ENCODE measurements around the gene ADCY10. TPM values are rescaled to one million over a fixed set of nuclear protein-coding genes. Genes with fewer than 3 reads are reported as not detected.
A peak's percentile ranks its signal among the peaks of the same experiment; 100 is the strongest.
"Not testable (repeated sequence)": the region's sequence is repeated elsewhere in the genome, so short reads cannot be mapped to it uniquely, and the experiment has no call there.

Gene ADCY10
- total and polyA plus RNA-seq, 3 experiments from 2014 or later, result 0.09 TPM; not detected in 2

GRCh38 chr1:167819849-167820683 lies 93.9 kb downstream of the ADCY10 start:
- peaks cover 7 to 14% (median 10%) of the 10 kb centered on the region in 3 donors for H3K4me1 Mint-ChIP-seq
- no peak for DNase-seq
- no peaks in the 10 kb centered on the region for H3K36me3 ChIP-seq (ENCODE audit: insufficient read depth, low read length)
- H3K4me3 ChIP-seq (ENCODE audit: low read length), result no peak overlapping the region
- peak overlapping the region; percentile 40 for H3K27ac ChIP-seq (ENCODE audit: low read depth, low read length)
- peak overlapping the region in 5 of 7 donors; percentile 36 to 80 (median 47) for H3K4me3 Mint-ChIP-seq
- H3K27me3 Mint-ChIP-seq, result peaks cover 4 to 12% of the 10 kb centered on the region in 2 donors
- POLR2A ChIA-PET, result no interaction called here
- CTCF ChIA-PET, result no interaction called here
- no peaks in the 10 kb centered on the region for H3K27me3 ChIP-seq (ENCODE audit: insufficient read depth, low read length, poor library complexity, severe bottlenecking)
- no peaks in the 10 kb centered on the region for H3K4me1 ChIP-seq (ENCODE audit: insufficient read depth, low read length)
- peaks cover 9 to 12% (median 9%) of the 10 kb centered on the region in 5 donors for H3K9me3 Mint-ChIP-seq
- no peaks in the 10 kb centered on the region for H3K9me3 ChIP-seq (ENCODE audit: low read length)
- H3K27ac Mint-ChIP-seq, result peak overlapping the region in 1 of 8 donors; percentile 43
- H3K36me3 Mint-ChIP-seq, result peaks cover 0 to 10% (median 0%) of the 10 kb centered on the region in 3 donors

- Histone ChIP-seq H3K4me3 (ENCODE audit: low read length) (no peak overlapping the region), H3K27me3 (ENCODE audit: insufficient read depth, low read length, poor library complexity, severe bottlenecking) (no peaks in the 10 kb centered on the region), H3K4me1 (ENCODE audit: insufficient read depth, low read length) (no peaks in the 10 kb centered on the region), H3K9me3 (ENCODE audit: low read length) (no peaks in the 10 kb centered on the region), H3K27ac (ENCODE audit: low read depth, low read length) (no peak overlapping the region), H3K36me3 (ENCODE audit: insufficient read depth, low read length) (no peaks in the 10 kb centered on the region)
- peaks cover 10 to 18% of the 10 kb centered on the region in 2 donors for H3K27me3 Mint-ChIP-seq
- ChIA-PET POLR2A (no interaction called here), CTCF (no interaction called here)
- no peak overlapping the region for H3K4me3 Mint-ChIP-seq
- peaks cover 0 to 7% (median 3%) of the 10 kb centered on the region in 3 donors for H3K4me1 Mint-ChIP-seq
- no peak for DNase-seq
- peaks cover 0 to 42% (median 1%) of the 10 kb centered on the region in 3 donors for H3K36me3 Mint-ChIP-seq
- peaks cover 24 to 36% (median 29%) of the 10 kb centered on the region in 5 donors for H3K9me3 Mint-ChIP-seq
- no peak overlapping the region for H3K27ac Mint-ChIP-seq
Observed at GRCh38 chr1:167815650-167816049, 98.3 kb downstream of the ADCY10 start.

- Mint-ChIP-seq H3K27ac (no peak overlapping the region), H3K9me3 (peaks cover 24 to 36% (median 29%) of the 10 kb centered on the region in 5 donors), H3K36me3 (peaks cover 0 to 47% (median 1%) of the 10 kb centered on the region in 3 donors), H3K4me3 (no peak overlapping the region), H3K4me1 (no peaks in the 10 kb centered on the region), H3K27me3 (peaks cover 10 to 24% of the 10 kb centered on the region in 2 donors)
- no peaks in the 10 kb centered on the region for H3K4me1 ChIP-seq (ENCODE audit: insufficient read depth, low read length)
- no peaks in the 10 kb centered on the region for H3K9me3 ChIP-seq (ENCODE audit: low read length)
- DNase-seq, result no peak
- no peak overlapping the region for H3K4me3 ChIP-seq (ENCODE audit: low read length)
- H3K27ac ChIP-seq (ENCODE audit: low read depth, low read length), result no peak overlapping the region
- ChIA-PET CTCF (no interaction called here), POLR2A (no interaction called here)
- no peaks in the 10 kb centered on the region for H3K27me3 ChIP-seq (ENCODE audit: insufficient read depth, low read length, poor library complexity, severe bottlenecking)
- H3K36me3 ChIP-seq (ENCODE audit: insufficient read depth, low read length), result no peaks in the 10 kb centered on the region
Observed at GRCh38 chr1:167812972-167813371, 101.0 kb downstream of the ADCY10 start.

- Histone ChIP-seq H3K4me1 (ENCODE audit: insufficient read depth, low read length) (peaks cover 19% of the 10 kb centered on the region), H3K27ac (ENCODE audit: low read depth, low read length) (no peak overlapping the region), H3K9me3 (ENCODE audit: low read length) (no peaks in the 10 kb centered on the region), H3K4me3 (ENCODE audit: low read length) (no peak overlapping the region), H3K27me3 (ENCODE audit: insufficient read depth, low read length, poor library complexity, severe bottlenecking) (no peaks in the 10 kb centered on the region), H3K36me3 (ENCODE audit: insufficient read depth, low read length) (no peaks in the 10 kb centered on the region)
- H3K4me3 Mint-ChIP-seq, result no peak overlapping the region
- no peak for DNase-seq
- CTCF ChIA-PET, result no interaction called here
- H3K9me3 Mint-ChIP-seq, result peaks cover 11 to 20% (median 12%) of the 10 kb centered on the region in 5 donors
- H3K4me1 Mint-ChIP-seq, result peaks cover 19 to 23% (median 21%) of the 10 kb centered on the region in 3 donors
- POLR2A ChIA-PET, result no interaction called here
- no peak overlapping the region for H3K27ac Mint-ChIP-seq
- peaks cover 11 to 24% of the 10 kb centered on the region in 2 donors for H3K27me3 Mint-ChIP-seq
- H3K36me3 Mint-ChIP-seq, result peaks cover 0 to 25% (median 1%) of the 10 kb centered on the region in 3 donors
Observed at GRCh38 chr1:167808690-167809089, 105.2 kb downstream of the ADCY10 start.

- peaks cover 24 to 29% (median 27%) of the 10 kb centered on the region in 3 donors for H3K4me1 Mint-ChIP-seq
- H3K27ac ChIP-seq (ENCODE audit: low read depth, low read length), result no peak overlapping the region
- H3K27ac Mint-ChIP-seq, result no peak overlapping the region
- DNase-seq, result no peak
- H3K4me1 ChIP-seq (ENCODE audit: insufficient read depth, low read length), result peaks cover 25% of the 10 kb centered on the region
- H3K27me3 ChIP-seq (ENCODE audit: insufficient read depth, low read length, poor library complexity, severe bottlenecking), result no peaks in the 10 kb centered on the region
- H3K9me3 ChIP-seq (ENCODE audit: low read length), result no peaks in the 10 kb centered on the region
- H3K9me3 Mint-ChIP-seq, result peaks cover 7 to 14% (median 10%) of the 10 kb centered on the region in 5 donors
- H3K27me3 Mint-ChIP-seq, result peaks cover 9 to 21% of the 10 kb centered on the region in 2 donors
- H3K4me3 ChIP-seq (ENCODE audit: low read length), result no peak overlapping the region
- H3K4me3 Mint-ChIP-seq, result no peak overlapping the region
- POLR2A ChIA-PET, result interaction anchor here (0.6 kb wide), 1 partner anchor 266 kb away, joined by 3 read pairs; no protein-coding TSS in a partner anchor
- H3K36me3 Mint-ChIP-seq, result peaks cover 0 to 19% (median 1%) of the 10 kb centered on the region in 3 donors
- H3K36me3 ChIP-seq (ENCODE audit: insufficient read depth, low read length), result no peaks in the 10 kb centered on the region
- CTCF ChIA-PET, result no interaction called here
Observed at GRCh38 chr1:167808104-167808503, 105.8 kb downstream of the ADCY10 start.

- H3K4me1 Mint-ChIP-seq, result peaks cover 24 to 30% (median 27%) of the 10 kb centered on the region in 3 donors
- H3K36me3 Mint-ChIP-seq; H3K9me3 Mint-ChIP-seq; H3K36me3 ChIP-seq (ENCODE audit: insufficient read depth, low read length); DNase-seq; H3K4me3 Mint-ChIP-seq; POLR2A ChIA-PET; CTCF ChIA-PET; H3K4me3 ChIP-seq (ENCODE audit: low read length); H3K27ac ChIP-seq (ENCODE audit: low read depth, low read length); H3K27ac Mint-ChIP-seq; H3K27me3 ChIP-seq (ENCODE audit: insufficient read depth, low read length, poor library complexity, severe bottlenecking); H3K9me3 ChIP-seq (ENCODE audit: low read length): not testable (repeated sequence)
- H3K4me1 ChIP-seq (ENCODE audit: insufficient read depth, low read length), result peaks cover 25% of the 10 kb centered on the region
- peaks cover 8 to 12% of the 10 kb centered on the region in 2 donors for H3K27me3 Mint-ChIP-seq
Observed at GRCh38 chr1:167806676-167807075, 107.3 kb downstream of the ADCY10 start.

GRCh38 chr1:167806235-167806634 lies 107.7 kb downstream of the ADCY10 start:
- H3K4me3 ChIP-seq (ENCODE audit: low read length); H3K9me3 ChIP-seq (ENCODE audit: low read length); DNase-seq; H3K27me3 ChIP-seq (ENCODE audit: insufficient read depth, low read length, poor library complexity, severe bottlenecking); H3K36me3 Mint-ChIP-seq; POLR2A ChIA-PET; H3K36me3 ChIP-seq (ENCODE audit: insufficient read depth, low read length); H3K4me3 Mint-ChIP-seq; H3K9me3 Mint-ChIP-seq; CTCF ChIA-PET; H3K27ac ChIP-seq (ENCODE audit: low read depth, low read length): not testable (repeated sequence)
- H3K4me1 Mint-ChIP-seq, result peaks cover 24 to 30% (median 27%) of the 10 kb centered on the region in 3 donors
- peaks cover 6 to 12% of the 10 kb centered on the region in 2 donors for H3K27me3 Mint-ChIP-seq
- H3K4me1 ChIP-seq (ENCODE audit: insufficient read depth, low read length), result peaks cover 25% of the 10 kb centered on the region
- peak overlapping the region in 1 of 8 donors; percentile 76 for H3K27ac Mint-ChIP-seq

GRCh38 chr1:167805041-167805556 lies 108.8 kb downstream of the ADCY10 start:
- POLR2A ChIA-PET, result no interaction called here
- peak overlapping the region; percentile 54 to 91 (median 89) for H3K27ac Mint-ChIP-seq
- Histone ChIP-seq H3K36me3 (ENCODE audit: insufficient read depth, low read length) (no peaks in the 10 kb centered on the region), H3K4me3 (ENCODE audit: low read length) (peak overlapping the region; percentile 15), H3K4me1 (ENCODE audit: insufficient read depth, low read length) (peaks cover 25% of the 10 kb centered on the region), H3K27ac (ENCODE audit: low read depth, low read length) (no peak overlapping the region), H3K27me3 (ENCODE audit: insufficient read depth, low read length, poor library complexity, severe bottlenecking) (no peaks in the 10 kb centered on the region), H3K9me3 (ENCODE audit: low read length) (no peaks in the 10 kb centered on the region)
- H3K36me3 Mint-ChIP-seq, result peaks cover 0 to 4% (median 0%) of the 10 kb centered on the region in 3 donors
- H3K4me3 Mint-ChIP-seq, result peak overlapping the region in 5 of 7 donors; percentile 13 to 72 (median 48)
- CTCF ChIA-PET, result no interaction called here
- H3K9me3 Mint-ChIP-seq, result no peaks in the 10 kb centered on the region
- peak in 2 of 5 donors; percentile 31 to 36 for DNase-seq
- H3K4me1 Mint-ChIP-seq, result peaks cover 24 to 30% (median 27%) of the 10 kb centered on the region in 3 donors
- H3K27me3 Mint-ChIP-seq, result peaks cover 1 to 10% of the 10 kb centered on the region in 2 donors
